GM19452 (cell line): ENCODE results near the gene IRAG1.

Source experiments
- ATAC-seq: cut with Tn5 transposase; IDR thresholded peaks from one replicate; pipeline ENCODE4 v1.9.1; 2021; ENCODE audit not compliant: unreplicated experiment

The IRAG1 gene, protein sequence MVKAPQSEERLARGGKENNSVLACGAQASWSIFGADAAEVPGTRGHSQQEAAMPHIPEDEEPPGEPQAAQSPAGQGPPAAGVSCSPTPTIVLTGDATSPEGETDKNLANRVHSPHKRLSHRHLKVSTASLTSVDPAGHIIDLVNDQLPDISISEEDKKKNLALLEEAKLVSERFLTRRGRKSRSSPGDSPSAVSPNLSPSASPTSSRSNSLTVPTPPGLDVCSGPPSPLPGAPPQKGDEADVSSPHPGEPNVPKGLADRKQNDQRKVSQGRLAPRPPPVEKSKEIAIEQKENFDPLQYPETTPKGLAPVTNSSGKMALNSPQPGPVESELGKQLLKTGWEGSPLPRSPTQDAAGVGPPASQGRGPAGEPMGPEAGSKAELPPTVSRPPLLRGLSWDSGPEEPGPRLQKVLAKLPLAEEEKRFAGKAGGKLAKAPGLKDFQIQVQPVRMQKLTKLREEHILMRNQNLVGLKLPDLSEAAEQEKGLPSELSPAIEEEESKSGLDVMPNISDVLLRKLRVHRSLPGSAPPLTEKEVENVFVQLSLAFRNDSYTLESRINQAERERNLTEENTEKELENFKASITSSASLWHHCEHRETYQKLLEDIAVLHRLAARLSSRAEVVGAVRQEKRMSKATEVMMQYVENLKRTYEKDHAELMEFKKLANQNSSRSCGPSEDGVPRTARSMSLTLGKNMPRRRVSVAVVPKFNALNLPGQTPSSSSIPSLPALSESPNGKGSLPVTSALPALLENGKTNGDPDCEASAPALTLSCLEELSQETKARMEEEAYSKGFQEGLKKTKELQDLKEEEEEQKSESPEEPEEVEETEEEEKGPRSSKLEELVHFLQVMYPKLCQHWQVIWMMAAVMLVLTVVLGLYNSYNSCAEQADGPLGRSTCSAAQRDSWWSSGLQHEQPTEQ

DNA sequence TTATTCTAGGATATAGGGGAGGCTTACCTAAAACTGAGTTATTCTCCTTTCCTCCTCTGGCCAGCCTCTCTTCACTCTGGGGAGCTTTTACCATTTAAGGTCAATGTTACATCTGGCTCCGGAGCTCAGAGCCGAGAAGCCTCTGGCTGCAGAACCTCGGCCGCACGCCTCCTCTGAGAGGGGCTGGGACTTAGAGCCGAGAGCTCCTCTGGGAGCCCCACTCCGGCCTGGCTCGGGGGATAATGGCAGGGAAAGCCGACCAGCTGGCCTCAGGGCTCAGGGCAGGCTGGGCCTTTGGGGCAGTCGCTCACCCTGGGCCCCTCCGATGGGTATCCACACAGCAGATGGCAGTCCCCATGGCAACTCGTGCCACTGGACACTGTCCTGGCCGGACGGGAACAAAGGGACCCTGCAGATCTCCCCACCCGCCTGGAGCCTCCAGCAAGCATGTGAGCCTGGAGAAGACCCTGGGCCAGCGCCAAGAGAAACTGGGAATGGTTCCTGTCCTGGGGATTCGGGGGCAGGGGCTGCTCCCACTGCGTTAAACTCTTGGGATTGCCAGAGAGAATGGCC, at the start of gene IRAG1:
IRAG1 (minus strand) TSS at position 247 of the 573 bp plus-strand sequence; CDS start at position 94, 153 bp downstream.
- no peak for ATAC-seq

DNA sequence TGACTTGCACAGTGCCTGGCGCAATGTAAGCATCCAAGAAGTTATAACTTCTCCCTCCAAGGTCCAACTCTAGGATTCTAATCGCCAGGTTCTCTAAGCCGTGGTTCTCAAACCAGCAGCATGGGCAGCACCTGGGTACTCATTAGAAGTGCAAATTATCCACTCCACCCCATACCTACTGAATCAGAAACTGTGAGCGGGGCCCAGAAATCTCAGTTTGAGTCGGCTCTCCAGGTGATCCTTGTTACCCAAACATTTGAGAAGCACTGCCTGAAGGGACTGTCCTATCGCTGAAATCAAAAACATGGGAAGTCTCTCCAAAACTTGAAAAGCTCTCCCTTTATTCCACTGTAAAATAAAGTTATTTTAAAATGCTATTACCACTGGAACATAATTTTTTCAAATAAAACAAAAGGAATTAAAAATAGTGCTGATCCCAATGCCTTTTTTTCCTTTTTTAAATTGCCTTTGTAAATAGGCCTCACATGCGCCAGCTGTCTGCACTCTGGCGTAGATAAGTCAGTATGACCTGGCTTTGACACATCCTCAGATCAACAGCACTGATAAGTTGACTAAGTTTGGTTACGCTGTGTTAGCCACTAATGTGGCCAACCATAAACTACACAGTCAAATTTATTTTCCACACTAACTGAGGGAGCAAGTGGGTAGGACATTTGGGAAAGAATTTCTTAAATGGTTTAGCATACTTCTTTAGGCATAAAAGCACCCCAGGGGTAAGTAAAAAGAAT, 49.1 kb upstream of the IRAG1 start:
- no peak for ATAC-seq

DNA sequence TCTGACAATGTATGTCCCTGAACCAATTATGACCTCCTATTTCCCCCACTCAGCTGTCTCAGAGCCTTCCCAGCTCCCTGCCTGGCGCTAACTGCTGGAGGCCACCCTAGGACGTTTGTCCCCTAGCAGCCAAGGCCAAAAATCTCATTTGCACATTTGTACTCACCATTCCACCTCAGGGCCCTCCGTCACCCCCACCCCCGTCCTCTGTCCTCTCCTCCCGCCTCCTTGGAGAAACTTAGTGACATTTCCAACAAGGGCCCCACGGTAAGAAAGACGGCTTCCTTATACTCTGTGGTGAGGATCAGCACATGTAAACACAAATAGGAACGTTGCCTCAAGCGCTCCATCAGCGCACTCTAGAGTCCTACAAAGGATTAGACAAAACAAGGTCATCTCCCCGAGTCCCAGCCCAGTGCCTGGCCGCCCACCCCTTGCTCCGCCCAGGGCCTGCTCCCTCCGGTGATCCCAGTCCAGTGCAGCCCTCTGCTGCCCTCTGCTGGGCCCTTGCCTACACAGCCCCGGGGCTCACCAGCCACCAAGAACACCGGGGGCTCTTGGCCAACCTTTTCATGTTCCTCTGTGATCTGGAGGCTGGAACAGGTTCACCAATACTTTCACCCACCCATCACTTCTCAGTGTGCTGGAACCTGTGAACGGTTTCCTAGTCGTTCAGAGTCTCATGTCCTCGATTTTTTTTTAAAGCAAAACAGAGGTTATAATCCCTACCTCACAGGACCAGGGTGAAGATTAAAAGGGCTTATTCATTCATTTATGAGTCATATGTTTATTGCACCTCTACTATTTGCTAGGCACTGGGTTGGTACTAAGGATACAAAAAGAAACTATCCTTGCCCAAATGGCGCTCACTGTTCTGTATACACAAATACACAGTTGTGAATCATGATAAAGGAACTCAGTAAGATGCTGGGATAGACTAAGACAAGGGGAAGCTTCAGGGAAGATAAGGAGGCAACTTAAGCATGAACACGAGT, 42.2 kb upstream of the IRAG1 start:
- peak; percentile 98 for ATAC-seq

DNA sequence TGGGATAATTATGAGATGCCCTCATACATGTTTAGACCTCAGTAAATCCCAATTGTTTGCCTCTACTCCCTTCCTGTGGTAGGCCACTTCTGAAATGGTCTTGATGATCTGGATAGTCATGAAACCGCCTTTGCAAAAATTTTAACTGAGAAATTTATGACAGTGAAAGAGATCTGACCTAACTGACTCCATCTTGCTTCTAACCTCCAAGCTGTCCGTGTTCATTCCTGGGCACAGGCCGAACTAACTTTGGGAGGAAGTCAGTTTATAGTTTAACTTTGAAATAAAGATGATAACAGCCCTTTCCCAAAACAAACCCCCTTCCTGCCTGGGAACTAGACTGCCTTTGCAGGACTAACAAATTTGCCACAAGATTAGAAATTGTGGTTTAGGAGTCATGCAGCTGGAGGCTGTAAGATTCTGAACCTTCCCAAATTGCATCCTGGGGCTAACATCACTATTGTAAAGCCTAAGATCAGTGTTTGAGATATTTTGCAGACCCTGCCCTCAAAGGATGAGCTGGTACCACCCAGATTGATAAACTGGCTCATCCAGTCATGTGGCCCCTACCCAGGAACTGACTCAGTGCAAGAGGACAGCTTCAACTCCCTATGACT, 37.6 kb upstream of the IRAG1 start:
- no peak for ATAC-seq

DNA sequence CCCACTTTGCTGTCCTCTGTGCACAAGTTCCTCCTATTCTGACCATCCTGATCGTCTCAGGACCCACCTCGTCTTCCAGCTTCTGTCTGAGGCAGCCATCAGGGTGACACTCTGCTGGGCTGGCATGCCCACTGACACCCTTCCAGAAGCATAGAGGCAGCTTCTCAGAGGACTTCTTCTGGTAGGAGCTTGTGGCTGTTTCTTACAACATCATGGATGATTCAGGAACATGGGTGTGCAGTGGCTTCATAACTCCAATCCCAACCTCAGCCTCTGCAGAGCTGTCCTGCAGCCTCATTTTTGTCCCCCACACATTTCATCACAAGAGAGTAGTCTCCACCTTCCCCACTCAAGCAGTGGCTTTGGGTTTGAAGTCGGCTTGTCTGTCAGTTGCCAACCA, 36.6 kb upstream of the IRAG1 start:
- ATAC-seq, result no peak

GRCh38 chr11:10728789-10729472, 35.4 kb upstream of the IRAG1 start:
- ATAC-seq, result no peak

DNA sequence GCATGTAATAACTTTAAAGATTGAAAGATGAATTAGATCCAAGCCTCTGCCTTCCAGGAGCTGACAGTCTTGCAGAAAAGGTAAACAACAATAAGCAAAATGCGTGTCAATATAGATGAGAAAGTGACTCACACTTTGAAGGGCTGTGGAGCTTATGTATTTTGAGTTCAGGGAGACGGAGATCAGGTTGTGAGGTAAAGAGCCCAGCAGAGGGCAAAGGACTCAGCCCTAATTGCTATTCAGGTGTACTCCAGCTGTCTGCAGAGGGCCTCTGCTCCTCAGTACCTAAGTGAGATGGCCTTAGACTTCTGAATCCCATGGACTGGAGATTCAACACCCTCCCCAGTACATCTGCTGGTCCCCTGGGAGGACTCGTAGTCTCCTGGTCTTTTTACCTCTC, 34.6 kb upstream of the IRAG1 start:
- no peak for ATAC-seq

- no peak for ATAC-seq
These were observed 33.7 kb upstream of the IRAG1 start for GRCh38 chr11:10727146-10727851.

GRCh38 chr11:10725907-10726253, 32.3 kb upstream of the IRAG1 start:
- no peak for ATAC-seq

- no peak for ATAC-seq
These were observed 31.8 kb upstream of the IRAG1 start for GRCh38 chr11:10725114-10725906.

DNA sequence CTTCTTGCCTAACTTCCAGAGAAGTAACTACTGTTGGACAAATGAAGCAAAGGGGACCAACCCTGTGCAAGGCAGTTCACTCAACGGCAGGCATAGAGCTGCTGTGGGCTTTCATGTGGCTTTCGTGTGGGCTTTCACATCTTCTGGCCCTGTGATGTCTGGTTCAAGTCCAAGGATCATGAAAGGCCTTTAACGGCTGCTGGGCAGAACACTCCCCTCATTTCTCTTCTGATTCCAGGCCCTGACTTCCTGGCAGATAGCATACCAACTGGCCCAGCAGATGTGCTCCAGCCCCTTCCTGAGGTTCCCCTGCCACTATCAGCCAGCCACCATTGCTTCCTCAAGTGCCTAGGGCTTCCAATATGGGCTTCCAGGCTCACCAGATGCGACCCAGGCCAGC, 28.8 kb upstream of the IRAG1 start:
- ATAC-seq, result no peak

DNA sequence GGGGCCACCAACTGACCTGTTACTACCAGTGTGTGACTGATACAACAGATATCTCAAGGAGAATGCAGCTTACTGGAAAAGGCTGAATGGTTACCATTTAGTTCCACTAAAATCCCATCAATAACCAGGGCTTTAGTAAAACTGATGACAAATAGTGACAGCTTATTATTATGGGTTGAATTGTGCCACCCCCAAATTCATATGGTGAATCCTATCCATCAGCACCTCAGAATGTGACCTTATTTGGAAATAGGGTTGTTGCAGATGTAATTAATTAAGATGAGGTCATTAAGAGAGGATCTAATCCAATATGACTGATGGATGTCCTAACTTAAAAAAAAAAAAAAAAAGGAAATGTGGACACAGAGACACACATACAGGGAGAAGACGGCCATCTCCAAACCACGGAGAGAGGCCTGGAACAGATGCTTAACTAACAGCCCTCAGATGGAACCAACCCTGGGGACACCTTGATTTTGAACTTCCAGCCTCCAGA, 27.4 kb upstream of the IRAG1 start:
- no peak for ATAC-seq

DNA sequence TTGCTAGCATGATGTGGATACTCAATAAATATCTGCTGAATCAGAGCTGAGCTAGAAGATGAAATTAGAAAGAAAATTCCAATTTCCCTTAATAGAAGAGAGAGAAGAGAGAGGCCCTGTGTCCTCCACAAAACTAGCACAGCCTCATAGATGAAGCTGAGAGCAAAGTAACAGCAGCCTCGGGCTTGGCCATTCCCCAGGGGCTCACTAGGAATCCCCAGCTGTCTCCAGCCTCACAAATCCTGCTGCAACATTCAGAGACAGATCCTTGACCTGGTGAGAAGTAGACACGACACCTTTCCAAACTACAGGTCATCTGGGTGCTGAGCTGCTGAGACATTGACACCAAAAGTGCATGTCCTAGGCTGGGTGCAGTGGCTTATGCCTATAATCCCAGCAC, 26.1 kb upstream of the IRAG1 start:
- ATAC-seq, result no peak

- no peak for ATAC-seq
These were observed 23.1 kb upstream of the IRAG1 start for GRCh38 chr11:10716543-10717259.

GRCh38 chr11:10716122-10716521, 22.6 kb upstream of the IRAG1 start:
- ATAC-seq, result no peak

DNA sequence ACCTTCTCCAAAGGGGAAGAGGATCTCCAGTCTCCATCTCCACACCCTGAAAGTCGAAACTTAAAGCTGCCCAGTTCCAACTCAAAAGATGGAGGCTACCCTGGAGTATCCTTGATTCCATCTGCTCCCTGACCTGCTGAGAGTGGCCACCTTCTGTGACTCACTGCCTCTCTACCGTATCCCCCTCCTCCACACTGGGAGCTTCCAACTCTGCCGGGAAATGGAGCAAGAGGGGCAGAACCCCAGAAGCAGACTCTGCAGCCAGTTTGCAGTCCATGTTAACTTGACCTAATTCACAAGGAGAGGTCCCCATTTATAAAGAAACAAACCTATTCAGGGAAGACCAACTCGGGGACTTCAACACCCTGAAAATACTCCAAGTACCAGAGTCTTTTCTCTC, 22.0 kb upstream of the IRAG1 start:
- ATAC-seq, result no peak
